ENCODE data around the gene FOXP1. TPM values are rescaled to one million over a fixed set of nuclear protein-coding genes. Genes with fewer than 3 reads are reported as not detected.

The FOXP1 gene
- total RNA-seq, 2 donors from 2014 or later, result 59.7 to 65.4 TPM

GRCh38 chr3:71485896-71486295 lies 97.6 kb downstream of the FOXP1 start:
- Mint-ChIP-seq H3K36me3 (no peaks in the 10 kb centered on the region), H3K9me3 (no peaks in the 10 kb centered on the region), H3K4me3 (no peak overlapping the region), H3K4me1 (ENCODE audit: low read depth in 2 of 2) (peaks cover 11 to 14% of the 10 kb centered on the region in 2 donors), H3K27me3 (no peaks in the 10 kb centered on the region), H3K27ac (no peak overlapping the region)
- ATAC-seq (no peak), DNase-seq (ENCODE audit: low spot score) (no peak)

- no peaks in the 10 kb centered on the region for H3K27me3 Mint-ChIP-seq
- no peaks in the 10 kb centered on the region for H3K36me3 Mint-ChIP-seq
- no peak for ATAC-seq
- DNase-seq (ENCODE audit: low spot score), result no peak
- peaks cover 10 to 11% of the 10 kb centered on the region in 2 donors for H3K4me1 Mint-ChIP-seq (ENCODE audit: low read depth in 2 of 2)
- H3K27ac Mint-ChIP-seq, result no peak overlapping the region
- no peak overlapping the region for H3K4me3 Mint-ChIP-seq
- H3K9me3 Mint-ChIP-seq, result no peaks in the 10 kb centered on the region
Measured at GRCh38 chr3:71484452-71484851, 99.1 kb downstream of the FOXP1 start.

GRCh38 chr3:71484047-71484446 lies 99.5 kb downstream of the FOXP1 start:
- Mint-ChIP-seq H3K36me3 (no peaks in the 10 kb centered on the region), H3K27ac (no peak overlapping the region), H3K4me3 (no peak overlapping the region), H3K4me1 (ENCODE audit: low read depth in 2 of 2) (peaks cover 10 to 11% of the 10 kb centered on the region in 2 donors), H3K27me3 (no peaks in the 10 kb centered on the region), H3K9me3 (no peaks in the 10 kb centered on the region)
- no peak for ATAC-seq
- no peak for DNase-seq (ENCODE audit: low spot score)

GRCh38 chr3:71482771-71483170 lies 100.8 kb downstream of the FOXP1 start:
- Mint-ChIP-seq H3K4me3 (no peak overlapping the region), H3K27ac (no peak overlapping the region), H3K36me3 (no peaks in the 10 kb centered on the region), H3K27me3 (no peaks in the 10 kb centered on the region), H3K4me1 (ENCODE audit: low read depth in 2 of 2) (peaks cover 15 to 16% of the 10 kb centered on the region in 2 donors), H3K9me3 (no peaks in the 10 kb centered on the region)
- DNase-seq (ENCODE audit: low spot score) (no peak), ATAC-seq (no peak)

- no peak for DNase-seq (ENCODE audit: low spot score)
- Mint-ChIP-seq H3K27me3 (no peaks in the 10 kb centered on the region), H3K4me3 (no peak overlapping the region), H3K27ac (peak overlapping the region in 1 of 2 donors; percentile 39), H3K36me3 (no peaks in the 10 kb centered on the region), H3K4me1 (ENCODE audit: low read depth in 2 of 2) (peaks cover 4 to 6% of the 10 kb centered on the region in 2 donors), H3K9me3 (no peaks in the 10 kb centered on the region)
- peak; percentile 67 to 78 for ATAC-seq
Measured at GRCh38 chr3:71478568-71478967, 105.0 kb downstream of the FOXP1 start.

GRCh38 chr3:71476950-71477349 lies 106.6 kb downstream of the FOXP1 start:
- Mint-ChIP-seq H3K27ac (no peak overlapping the region), H3K4me1 (ENCODE audit: low read depth in 2 of 2) (peaks cover 4 to 6% of the 10 kb centered on the region in 2 donors), H3K36me3 (no peaks in the 10 kb centered on the region), H3K4me3 (no peak overlapping the region), H3K27me3 (no peaks in the 10 kb centered on the region), H3K9me3 (no peaks in the 10 kb centered on the region)
- DNase-seq (ENCODE audit: low spot score) (no peak), ATAC-seq (no peak)

- no peak for DNase-seq (ENCODE audit: low spot score)
- no peaks in the 10 kb centered on the region for H3K27me3 Mint-ChIP-seq
- no peaks in the 10 kb centered on the region for H3K4me1 Mint-ChIP-seq (ENCODE audit: low read depth in 2 of 2)
- H3K36me3 Mint-ChIP-seq, result no peaks in the 10 kb centered on the region
- H3K27ac Mint-ChIP-seq, result no peak overlapping the region
- H3K4me3 Mint-ChIP-seq, result no peak overlapping the region
- no peak for ATAC-seq
- no peaks in the 10 kb centered on the region for H3K9me3 Mint-ChIP-seq
Measured at GRCh38 chr3:71469138-71469435, 114.4 kb downstream of the FOXP1 start.

GRCh38 chr3:71468311-71469137 lies 115.0 kb downstream of the FOXP1 start:
- H3K27ac Mint-ChIP-seq, result no peak overlapping the region

GRCh38 chr3:71466483-71466882 lies 117.0 kb downstream of the FOXP1 start:
- Mint-ChIP-seq H3K27ac (no peak overlapping the region), H3K9me3 (no peaks in the 10 kb centered on the region), H3K4me3 (no peak overlapping the region), H3K4me1 (ENCODE audit: low read depth in 2 of 2) (peaks cover under 1 to 3% of the 10 kb centered on the region in 2 donors), H3K27me3 (no peaks in the 10 kb centered on the region), H3K36me3 (no peaks in the 10 kb centered on the region)
- DNase-seq (ENCODE audit: low spot score) (no peak), ATAC-seq (no peak)

More at GRCh38 chr3:71468311-71469137, 115.0 kb downstream of the FOXP1 start:
- H3K27me3 Mint-ChIP-seq, result no peaks in the 10 kb centered on the region
- no peaks in the 10 kb centered on the region for H3K4me1 Mint-ChIP-seq (ENCODE audit: low read depth in 2 of 2)
- H3K4me3 Mint-ChIP-seq, result no peak overlapping the region
- ATAC-seq, result no peak
- H3K9me3 Mint-ChIP-seq, result no peaks in the 10 kb centered on the region
- no peaks in the 10 kb centered on the region for H3K36me3 Mint-ChIP-seq
- no peak for DNase-seq (ENCODE audit: low spot score)

GRCh38 chr3:71465371-71466036 lies 118.0 kb downstream of the FOXP1 start:
- Mint-ChIP-seq H3K4me1 (ENCODE audit: low read depth in 2 of 2) (peaks cover 7 to 9% of the 10 kb centered on the region in 2 donors), H3K9me3 (no peaks in the 10 kb centered on the region), H3K27ac (no peak overlapping the region), H3K4me3 (no peak overlapping the region), H3K36me3 (no peaks in the 10 kb centered on the region), H3K27me3 (no peaks in the 10 kb centered on the region)
- ATAC-seq (no peak), DNase-seq (ENCODE audit: low spot score) (no peak)

- DNase-seq (ENCODE audit: low spot score) (no peak), ATAC-seq (no peak)
- H3K9me3 Mint-ChIP-seq, result no peaks in the 10 kb centered on the region
- no peak overlapping the region for H3K4me3 Mint-ChIP-seq
- H3K4me1 Mint-ChIP-seq (ENCODE audit: low read depth in 2 of 2), result peaks cover 7 to 9% of the 10 kb centered on the region in 2 donors
- H3K27me3 Mint-ChIP-seq, result no peaks in the 10 kb centered on the region
- H3K27ac Mint-ChIP-seq, result no peak overlapping the region
- no peaks in the 10 kb centered on the region for H3K36me3 Mint-ChIP-seq
Measured at GRCh38 chr3:71464613-71465012, 118.9 kb downstream of the FOXP1 start.

GRCh38 chr3:71463617-71464016 lies 119.9 kb downstream of the FOXP1 start:
- peaks cover 7 to 9% of the 10 kb centered on the region in 2 donors for H3K4me1 Mint-ChIP-seq (ENCODE audit: low read depth in 2 of 2)
- H3K27me3 Mint-ChIP-seq, result no peaks in the 10 kb centered on the region
- DNase-seq (ENCODE audit: low spot score) (no peak), ATAC-seq (no peak)
- H3K9me3 Mint-ChIP-seq, result no peaks in the 10 kb centered on the region
- no peaks in the 10 kb centered on the region for H3K36me3 Mint-ChIP-seq
- H3K27ac Mint-ChIP-seq, result peak overlapping the region in 1 of 2 donors; percentile 38
- H3K4me3 Mint-ChIP-seq, result no peak overlapping the region

GRCh38 chr3:71462586-71462985 lies 120.9 kb downstream of the FOXP1 start:
- H3K27ac Mint-ChIP-seq, result peak overlapping the region in 1 of 2 donors; percentile 67
- H3K4me3 Mint-ChIP-seq, result no peak overlapping the region

GRCh38 chr3:71461749-71462483 lies 121.6 kb downstream of the FOXP1 start:
- no peak for ATAC-seq
- Mint-ChIP-seq H3K4me3 (no peak overlapping the region), H3K4me1 (ENCODE audit: low read depth in 2 of 2) (peaks cover 10 to 15% of the 10 kb centered on the region in 2 donors)

More at GRCh38 chr3:71462586-71462985, 120.9 kb downstream of the FOXP1 start:
- DNase-seq (ENCODE audit: low spot score) (no peak), ATAC-seq (no peak)
- H3K27me3 Mint-ChIP-seq, result no peaks in the 10 kb centered on the region
- no peaks in the 10 kb centered on the region for H3K9me3 Mint-ChIP-seq
- H3K36me3 Mint-ChIP-seq, result no peaks in the 10 kb centered on the region
- H3K4me1 Mint-ChIP-seq (ENCODE audit: low read depth in 2 of 2), result peaks cover 9 to 12% of the 10 kb centered on the region in 2 donors

More at GRCh38 chr3:71461749-71462483, 121.6 kb downstream of the FOXP1 start:
- no peaks in the 10 kb centered on the region for H3K27me3 Mint-ChIP-seq
- peak overlapping the region; percentile 52 to 67 for H3K27ac Mint-ChIP-seq
- no peak for DNase-seq (ENCODE audit: low spot score)
- H3K9me3 Mint-ChIP-seq, result no peaks in the 10 kb centered on the region
- no peaks in the 10 kb centered on the region for H3K36me3 Mint-ChIP-seq

Measured in natural killer cell treated with Interleukin-12 subunit alpha and Interleukin-12 subunit beta and Interleukin-15 and Interleukin-18, amount 100 ng/mL, for 72 hours (primary cell).